ENCODE measurements around the gene ZNF532.
"Not testable (repeated sequence)": the region's sequence is repeated elsewhere in the genome, so short reads cannot be mapped to it uniquely, and the experiment has no call there.

The ZNF532 gene

DNA sequence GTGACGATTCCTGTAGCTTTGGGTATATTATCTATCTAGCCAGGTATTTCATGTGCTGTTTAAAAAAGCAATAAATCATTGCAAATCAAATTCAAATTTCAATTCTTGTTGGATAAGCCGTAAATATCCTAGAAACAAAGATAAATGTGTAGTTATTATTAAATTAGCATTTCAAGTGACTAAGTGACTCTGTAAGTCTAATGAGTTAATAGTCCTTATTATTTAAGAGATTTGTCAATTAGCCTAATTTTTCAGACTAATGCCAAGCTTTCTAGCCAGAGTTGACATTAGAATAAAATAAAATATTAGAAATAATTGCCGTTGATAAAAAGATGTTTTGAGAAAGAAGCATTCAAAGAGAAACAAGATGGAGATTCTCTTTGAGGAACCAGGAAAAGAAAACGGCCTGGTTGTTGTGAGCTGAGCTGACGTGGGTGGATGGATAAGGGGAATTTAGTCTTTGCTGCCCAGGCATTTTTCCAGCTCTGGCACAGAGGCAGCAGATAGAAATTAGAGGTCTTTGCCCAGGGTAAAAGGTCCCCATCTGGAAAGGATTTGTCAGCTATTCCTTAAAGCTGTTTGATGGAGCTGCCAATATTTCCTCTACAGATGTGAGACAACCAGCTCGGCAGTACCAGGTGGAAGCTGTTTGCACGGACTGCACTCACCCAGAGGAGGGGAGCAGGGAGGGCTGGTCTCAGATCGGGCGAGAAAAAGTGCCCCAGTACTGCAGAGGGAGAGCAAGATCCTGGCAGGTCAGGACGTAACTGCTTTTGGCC, 157.7 kb downstream of the ZNF532 start:
- Histone ChIP-seq H2BK5ac (ENCODE audit: low read length) (no peak overlapping the region), H3K36me3 (ENCODE audit: control insufficient read depth, insufficient read depth, low read length) (no peaks in the 10 kb centered on the region), H2BK120ac (ENCODE audit: low read depth, low read length) (no peak overlapping the region), H4K8ac (ENCODE audit: low read depth, low read length) (no peak overlapping the region), H4K5ac (ENCODE audit: low read length) (no peak overlapping the region), H3K23ac (ENCODE audit: low read length) (no peak overlapping the region), H3K79me2 (ENCODE audit: control insufficient read depth, insufficient read depth, low read length) (no peaks in the 10 kb centered on the region), H2BK15ac (replicated peaks; ENCODE audit: low read depth) (no peak overlapping the region), H3K4me3 (ENCODE audit: low read length) (no peak overlapping the region), H2AK5ac (ENCODE audit: low read length) (no peak overlapping the region), H3K18ac (ENCODE audit: low read length) (no peak overlapping the region), H3K27me3 (ENCODE audit: insufficient read depth, low read length, poor library complexity) (no peaks in the 10 kb centered on the region), H3K4me2 (ENCODE audit: low read length) (no peak overlapping the region), H3K27ac (ENCODE audit: low read depth, low read length) (no peak overlapping the region), H3K4ac (ENCODE audit: low read depth, low read length) (no peak overlapping the region), H3K4me1 (ENCODE audit: control insufficient read depth, low read depth, low read length) (no peaks in the 10 kb centered on the region), H3K56ac (ENCODE audit: low read length) (no peak overlapping the region), H3K79me1 (ENCODE audit: low read length) (no peaks in the 10 kb centered on the region), H3K9ac (ENCODE audit: low read length) (no peak overlapping the region)
- WGBS (ENCODE audit: extremely low coverage, insufficient coverage, low lambda C conversion rate) = no CpG with 5 or more reads among the region's 10 CpGs
- DNase-seq = no peak

DNA sequence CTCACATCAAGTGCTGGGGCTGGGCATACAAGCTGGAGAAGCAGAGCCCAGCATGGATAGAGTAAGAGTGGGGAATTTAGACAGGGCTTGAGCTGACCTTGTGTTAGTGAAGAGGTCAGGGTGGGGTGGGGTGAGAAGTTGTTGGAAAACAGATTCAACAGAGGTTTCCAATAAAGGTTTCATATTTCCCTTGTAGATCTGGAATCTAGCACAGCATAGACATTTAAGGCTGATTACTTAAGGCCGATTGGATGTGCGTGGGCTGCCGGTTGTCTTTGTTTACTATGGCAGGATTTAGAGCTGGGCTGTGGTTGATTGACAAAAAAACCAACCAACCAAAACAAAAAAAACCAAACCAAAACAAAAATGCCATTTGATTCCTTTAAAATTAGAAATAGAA, 160.2 kb downstream of the ZNF532 start:
- Histone ChIP-seq H3K27ac (ENCODE audit: low read depth, low read length) (no peak overlapping the region), H3K23ac (ENCODE audit: low read length) (no peak overlapping the region)
- WGBS (ENCODE audit: extremely low coverage, insufficient coverage, low lambda C conversion rate) = no CpG with 5 or more reads among the region's 3 CpGs

DNA sequence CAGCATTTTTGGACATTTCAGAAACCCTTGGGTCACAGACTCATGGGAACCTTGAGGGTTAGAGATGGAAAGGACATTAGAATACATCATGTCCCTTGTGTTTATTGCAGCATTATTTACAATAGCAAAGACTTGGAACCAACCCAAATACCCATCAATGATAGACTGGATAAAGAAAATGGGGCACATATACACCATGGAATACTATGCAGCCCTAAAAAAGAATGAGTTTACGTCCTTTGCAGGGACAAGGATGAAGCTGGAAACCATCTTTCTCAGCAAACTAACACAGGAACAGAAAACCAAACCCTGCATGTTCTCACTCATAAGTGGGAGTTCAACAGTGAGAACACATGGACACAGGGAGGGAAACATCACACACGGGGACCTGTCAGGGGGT, 160.9 kb downstream of the ZNF532 start:
- H3K23ac ChIP-seq (ENCODE audit: low read length) = not testable (repeated sequence)

More for the DNA sequence above, 160.2 kb downstream of the ZNF532 start:
- no peak overlapping the region for H3K4ac ChIP-seq (ENCODE audit: low read depth, low read length)
- H2BK5ac ChIP-seq (ENCODE audit: low read length) = no peak overlapping the region
- no peak overlapping the region for H4K8ac ChIP-seq (ENCODE audit: low read depth, low read length)
- no peak overlapping the region for H2BK15ac ChIP-seq (replicated peaks; ENCODE audit: low read depth)
- no peak for DNase-seq
- no peak overlapping the region for H4K5ac ChIP-seq (ENCODE audit: low read length)
- H3K4me3 ChIP-seq (ENCODE audit: low read length) = no peak overlapping the region
- no peak overlapping the region for H2AK5ac ChIP-seq (ENCODE audit: low read length)
- H3K27me3 ChIP-seq (ENCODE audit: insufficient read depth, low read length, poor library complexity) = no peaks in the 10 kb centered on the region
- no peak overlapping the region for H3K56ac ChIP-seq (ENCODE audit: low read length)
- H3K79me1 ChIP-seq (ENCODE audit: low read length) = no peaks in the 10 kb centered on the region
- no peaks in the 10 kb centered on the region for H3K4me1 ChIP-seq (ENCODE audit: control insufficient read depth, low read depth, low read length)
- H2BK120ac ChIP-seq (ENCODE audit: low read depth, low read length) = no peak overlapping the region
- H3K36me3 ChIP-seq (ENCODE audit: control insufficient read depth, insufficient read depth, low read length) = no peaks in the 10 kb centered on the region
- no peak overlapping the region for H3K9ac ChIP-seq (ENCODE audit: low read length)
- H3K18ac ChIP-seq (ENCODE audit: low read length) = no peak overlapping the region
- H3K79me2 ChIP-seq (ENCODE audit: control insufficient read depth, insufficient read depth, low read length) = no peaks in the 10 kb centered on the region
- no peak overlapping the region for H3K4me2 ChIP-seq (ENCODE audit: low read length)

DNA sequence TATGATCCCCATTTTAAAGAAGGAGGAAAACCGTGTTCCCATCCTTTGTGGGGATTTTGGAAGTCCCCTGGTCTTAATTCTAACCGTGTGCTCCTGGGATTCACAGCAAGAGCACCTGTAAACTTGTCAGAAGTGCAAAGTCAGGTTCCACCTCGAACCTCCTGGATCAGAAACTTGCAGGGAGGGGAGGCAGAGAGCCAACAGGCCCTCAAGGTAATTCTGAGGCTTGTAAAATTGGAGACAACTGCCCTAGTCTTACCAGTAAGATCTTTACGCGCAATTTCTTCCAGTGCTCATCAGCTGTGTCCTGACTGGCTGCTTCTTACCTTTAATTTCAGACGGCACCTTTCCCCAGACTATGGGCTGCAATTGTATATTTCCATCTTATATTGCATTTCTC, 161.7 kb downstream of the ZNF532 start:
- no peaks in the 10 kb centered on the region for H3K79me1 ChIP-seq (ENCODE audit: low read length)
- no peak overlapping the region for H3K56ac ChIP-seq (ENCODE audit: low read length)
- H4K8ac ChIP-seq (ENCODE audit: low read depth, low read length) = no peak overlapping the region
- no peak overlapping the region for H2BK5ac ChIP-seq (ENCODE audit: low read length)
- no peaks in the 10 kb centered on the region for H3K27me3 ChIP-seq (ENCODE audit: insufficient read depth, low read length, poor library complexity)
- no peak overlapping the region for H2BK120ac ChIP-seq (ENCODE audit: low read depth, low read length)
- no peak for DNase-seq
- H3K23ac ChIP-seq (ENCODE audit: low read length) = no peak overlapping the region
- H3K4me1 ChIP-seq (ENCODE audit: control insufficient read depth, low read depth, low read length) = no peaks in the 10 kb centered on the region
- H3K79me2 ChIP-seq (ENCODE audit: control insufficient read depth, insufficient read depth, low read length) = no peaks in the 10 kb centered on the region
- no peak overlapping the region for H3K27ac ChIP-seq (ENCODE audit: low read depth, low read length)
- no peaks in the 10 kb centered on the region for H3K36me3 ChIP-seq (ENCODE audit: control insufficient read depth, insufficient read depth, low read length)
- H2BK15ac ChIP-seq (replicated peaks; ENCODE audit: low read depth) = no peak overlapping the region
- H3K18ac ChIP-seq (ENCODE audit: low read length) = no peak overlapping the region
- H4K5ac ChIP-seq (ENCODE audit: low read length) = no peak overlapping the region
- H2AK5ac ChIP-seq (ENCODE audit: low read length) = no peak overlapping the region
- WGBS (ENCODE audit: extremely low coverage, insufficient coverage, low lambda C conversion rate) = no CpG with 5 or more reads among the region's 6 CpGs
- no peak overlapping the region for H3K4me3 ChIP-seq (ENCODE audit: low read length)
- no peak overlapping the region for H3K4ac ChIP-seq (ENCODE audit: low read depth, low read length)
- no peak overlapping the region for H3K4me2 ChIP-seq (ENCODE audit: low read length)
- H3K9ac ChIP-seq (ENCODE audit: low read length) = no peak overlapping the region

More for the DNA sequence above, 160.9 kb downstream of the ZNF532 start:
- not testable (repeated sequence) for H3K4me3 ChIP-seq (ENCODE audit: low read length); H3K79me1 ChIP-seq (ENCODE audit: low read length); H2AK5ac ChIP-seq (ENCODE audit: low read length); H2BK15ac ChIP-seq (replicated peaks; ENCODE audit: low read depth); H3K36me3 ChIP-seq (ENCODE audit: control insufficient read depth, insufficient read depth, low read length); H3K9ac ChIP-seq (ENCODE audit: low read length); H3K27ac ChIP-seq (ENCODE audit: low read depth, low read length); H4K8ac ChIP-seq (ENCODE audit: low read depth, low read length); H4K5ac ChIP-seq (ENCODE audit: low read length); H3K56ac ChIP-seq (ENCODE audit: low read length); H3K18ac ChIP-seq (ENCODE audit: low read length); DNase-seq; H3K4ac ChIP-seq (ENCODE audit: low read depth, low read length); H3K27me3 ChIP-seq (ENCODE audit: insufficient read depth, low read length, poor library complexity); H3K4me1 ChIP-seq (ENCODE audit: control insufficient read depth, low read depth, low read length); H3K4me2 ChIP-seq (ENCODE audit: low read length); H3K79me2 ChIP-seq (ENCODE audit: control insufficient read depth, insufficient read depth, low read length); H2BK5ac ChIP-seq (ENCODE audit: low read length); H2BK120ac ChIP-seq (ENCODE audit: low read depth, low read length)
- WGBS (ENCODE audit: extremely low coverage, insufficient coverage, low lambda C conversion rate) = no CpG with 5 or more reads among the region's 2 CpGs

DNA sequence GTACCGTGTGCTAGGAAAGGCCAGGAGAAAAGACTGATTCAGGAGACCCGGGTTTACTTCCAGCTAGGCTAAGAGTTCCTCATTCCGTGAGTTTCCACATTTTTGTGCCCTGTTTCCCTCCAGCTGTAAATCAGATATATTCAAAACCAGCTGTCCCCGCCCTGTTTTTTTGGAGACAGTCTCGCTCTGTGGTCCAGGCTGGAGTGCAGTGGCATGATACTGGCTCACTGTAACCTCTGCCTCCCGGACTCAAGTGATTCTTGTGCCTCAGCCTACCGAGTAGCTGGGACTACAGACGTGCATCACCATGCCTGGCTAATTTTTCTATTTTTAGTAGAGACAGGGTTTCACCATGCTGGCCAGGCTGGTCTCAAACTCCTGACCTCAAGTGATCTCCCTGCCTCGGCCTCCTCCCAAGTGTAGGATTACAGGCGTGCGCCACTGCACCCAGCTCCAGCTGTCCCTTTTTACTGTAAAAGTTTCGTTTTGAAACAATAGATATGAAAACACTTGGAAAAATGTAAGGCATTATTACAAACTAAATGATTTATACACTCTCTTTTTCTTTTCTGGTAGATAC, 162.2 kb downstream of the ZNF532 start:
- Histone ChIP-seq H3K56ac (ENCODE audit: low read length) (no peak overlapping the region), H3K4me1 (ENCODE audit: control insufficient read depth, low read depth, low read length) (no peaks in the 10 kb centered on the region), H2BK120ac (ENCODE audit: low read depth, low read length) (no peak overlapping the region), H2BK5ac (ENCODE audit: low read length) (no peak overlapping the region), H3K79me2 (ENCODE audit: control insufficient read depth, insufficient read depth, low read length) (no peaks in the 10 kb centered on the region), H3K27me3 (ENCODE audit: insufficient read depth, low read length, poor library complexity) (no peaks in the 10 kb centered on the region), H3K9ac (ENCODE audit: low read length) (no peak overlapping the region), H3K36me3 (ENCODE audit: control insufficient read depth, insufficient read depth, low read length) (no peaks in the 10 kb centered on the region), H4K8ac (ENCODE audit: low read depth, low read length) (no peak overlapping the region), H2AK5ac (ENCODE audit: low read length) (no peak overlapping the region), H2BK15ac (replicated peaks; ENCODE audit: low read depth) (no peak overlapping the region), H3K27ac (ENCODE audit: low read depth, low read length) (no peak overlapping the region), H3K4ac (ENCODE audit: low read depth, low read length) (no peak overlapping the region), H4K5ac (ENCODE audit: low read length) (no peak overlapping the region), H3K23ac (ENCODE audit: low read length) (no peak overlapping the region), H3K18ac (ENCODE audit: low read length) (no peak overlapping the region), H3K4me2 (ENCODE audit: low read length) (no peak overlapping the region), H3K79me1 (ENCODE audit: low read length) (no peaks in the 10 kb centered on the region), H3K4me3 (ENCODE audit: low read length) (no peak overlapping the region)
- WGBS (ENCODE audit: extremely low coverage, insufficient coverage, low lambda C conversion rate) = no CpG with 5 or more reads among the region's 12 CpGs
- no peak for DNase-seq

Data from mesendoderm (in vitro differentiated cells).